SJCRH30 (cell line): Measurements from ENCODE around the gene MLIP. TPM values are rescaled to one million over a fixed set of nuclear protein-coding genes. Genes with fewer than 3 reads are reported as not detected.

Experiments used
- DNase-seq, 2 experiments: peaks; one replicate each; pipeline ENCODE4 v3.0.0-alpha.2; 2015 to 2020
- H3K27ac ChIP-seq: fragments of 250-450 bp; sonication (Bioruptor Pico); 2 replicates; pipeline ENCODE4 v1.5.1; 2020; ENCODE audit warnings: mild to moderate bottlenecking, moderate library complexity
- H3K27me3 ChIP-seq: fragments of 250-450 bp; sonication (Bioruptor Pico); 2 replicates; pipeline ENCODE4 v1.5.1; 2020; ENCODE audit warnings: mild to moderate bottlenecking, moderate library complexity
- H3K36me3 ChIP-seq: fragments of 250-450 bp; sonication (Bioruptor Pico); 2 replicates; pipeline ENCODE4 v1.5.1; 2020; ENCODE audit warnings: mild to moderate bottlenecking, moderate library complexity
- H3K4me1 ChIP-seq: fragments of 250-450 bp; sonication (Bioruptor Pico); 2 replicates; pipeline ENCODE4 v1.5.1; 2020; ENCODE audit warnings: mild to moderate bottlenecking, moderate library complexity
- H3K4me3 ChIP-seq: fragments of 250-450 bp; sonication (Bioruptor Pico); 2 replicates; pipeline ENCODE4 v1.5.1; 2020; ENCODE audit warnings: mild to moderate bottlenecking, moderate library complexity
- H3K9me3 ChIP-seq: fragments of 250-450 bp; sonication (Bioruptor Pico); replicated peaks from 2 replicates; pipeline ENCODE4 v1.5.1; 2020; ENCODE audit warnings: mild to moderate bottlenecking, moderate library complexity
- total RNA-seq: library from RNA; depleted of rRNA; stranded (reverse); fragments of >200 nt; shearing (Covaris generic); gene quantifications from 2 replicates; pipeline ENCODE4 v1.2.3, GENCODE V29; 2014

The MLIP gene
- total RNA-seq, 1 experiment from 2014 or later: 2.8 TPM

- H3K4me1 ChIP-seq: peaks cover 6% of the 10 kb centered on the region; the same call in 1 of the 2 replicates
- no peaks in the 10 kb centered on the region for H3K36me3 ChIP-seq
- H3K4me3 ChIP-seq: no peak overlapping the region
- no peak overlapping the region for H3K27ac ChIP-seq
- H3K9me3 ChIP-seq: no peaks in the 10 kb centered on the region
- no peak for DNase-seq
- no peaks in the 10 kb centered on the region for H3K27me3 ChIP-seq
These were observed 141.7 kb downstream of the MLIP start for GRCh38 chr6:54252916-54253315.

- H3K36me3 ChIP-seq: no peaks in the 10 kb centered on the region
- H3K4me1 ChIP-seq: peaks cover 6% of the 10 kb centered on the region; the same call in 1 of the 2 replicates
- H3K4me3 ChIP-seq: no peak overlapping the region
- H3K27ac ChIP-seq: no peak overlapping the region
- DNase-seq: no peak
- no peaks in the 10 kb centered on the region for H3K9me3 ChIP-seq
- no peaks in the 10 kb centered on the region for H3K27me3 ChIP-seq
These were observed 143.6 kb downstream of the MLIP start for GRCh38 chr6:54254886-54255285.

GRCh38 chr6:54255886-54256285, 144.6 kb downstream of the MLIP start:
- H3K27ac ChIP-seq: no peak overlapping the region
- H3K4me1 ChIP-seq: peaks cover 6% of the 10 kb centered on the region; the same call in 1 of the 2 replicates
- H3K36me3 ChIP-seq: no peaks in the 10 kb centered on the region
- no peaks in the 10 kb centered on the region for H3K9me3 ChIP-seq
- no peak for DNase-seq
- H3K4me3 ChIP-seq: no peak overlapping the region
- H3K27me3 ChIP-seq: no peaks in the 10 kb centered on the region

DNA sequence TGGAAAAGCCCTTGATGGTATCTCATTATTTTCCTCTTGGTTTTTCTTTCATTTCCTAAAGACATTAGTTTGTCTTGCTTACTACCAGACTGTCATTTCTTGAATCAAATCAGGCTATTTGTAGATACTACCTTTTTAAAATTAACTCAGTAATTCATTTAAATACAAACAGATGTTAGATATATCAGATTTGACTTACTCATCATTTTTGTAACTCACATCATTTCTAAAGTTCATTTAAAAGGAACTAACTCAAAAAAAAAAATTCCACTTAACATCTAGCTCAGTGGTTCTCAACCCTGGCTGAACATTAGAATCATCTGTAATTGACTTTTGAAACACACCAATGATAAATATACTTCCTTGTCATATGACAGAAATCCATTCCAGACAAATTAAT, 148.8 kb downstream of the MLIP start:
- Histone ChIP-seq H3K9me3 (no peaks in the 10 kb centered on the region), H3K27ac (no peak overlapping the region), H3K4me3 (no peak overlapping the region), H3K4me1 (peaks cover 4% of the 10 kb centered on the region; the same call in 1 of the 2 replicates), H3K27me3 (no peaks in the 10 kb centered on the region), H3K36me3 (no peaks in the 10 kb centered on the region)
- no peak for DNase-seq

DNA sequence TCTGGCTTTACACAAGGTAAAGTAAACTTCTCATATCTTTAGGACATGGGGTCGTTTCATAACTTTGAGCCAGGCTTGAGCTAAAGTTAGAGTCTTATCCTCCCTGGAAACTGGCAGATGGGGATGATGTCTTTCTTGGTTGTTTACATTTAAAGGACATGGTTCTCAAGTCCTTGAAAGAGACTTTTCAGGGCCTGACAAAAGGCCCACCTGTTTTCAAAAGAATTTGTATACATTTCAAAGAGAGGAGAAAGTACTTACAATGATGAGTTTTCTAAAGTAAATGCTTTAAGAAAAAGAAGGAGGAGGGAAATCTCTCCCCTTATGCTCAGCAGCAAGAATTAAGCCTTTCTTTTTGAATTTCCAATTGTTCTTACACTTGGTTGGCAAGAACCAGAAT, 151.3 kb downstream of the MLIP start:
- no peak overlapping the region; the same call in 1 of the 2 replicates for H3K27ac ChIP-seq
- no peaks in the 10 kb centered on the region for H3K36me3 ChIP-seq
- peaks cover 4% of the 10 kb centered on the region; the same call in 1 of the 2 replicates for H3K4me1 ChIP-seq
- no peaks in the 10 kb centered on the region for H3K9me3 ChIP-seq
- H3K4me3 ChIP-seq: no peak overlapping the region
- no peaks in the 10 kb centered on the region for H3K27me3 ChIP-seq
- DNase-seq: peak; percentile 17 to 46

- no peak for DNase-seq
- Histone ChIP-seq H3K36me3 (no peaks in the 10 kb centered on the region), H3K4me1 (peaks cover 4% of the 10 kb centered on the region; the same call in 1 of the 2 replicates), H3K9me3 (no peaks in the 10 kb centered on the region), H3K27ac (no peak overlapping the region; the same call in 1 of the 2 replicates), H3K27me3 (no peaks in the 10 kb centered on the region), H3K4me3 (no peak overlapping the region)
These were observed 151.7 kb downstream of the MLIP start for GRCh38 chr6:54262971-54263370.

- DNase-seq: no peak
- H3K27ac ChIP-seq: no peak overlapping the region
- no peak overlapping the region for H3K4me3 ChIP-seq
- H3K9me3 ChIP-seq: no peaks in the 10 kb centered on the region
- H3K36me3 ChIP-seq: no peaks in the 10 kb centered on the region
- H3K27me3 ChIP-seq: no peaks in the 10 kb centered on the region
- H3K4me1 ChIP-seq: peaks cover 4% of the 10 kb centered on the region; the same call in 1 of the 2 replicates
These were observed 153.5 kb downstream of the MLIP start for GRCh38 chr6:54264581-54265272.

- no peak overlapping the region for H3K4me3 ChIP-seq
These were observed 155.2 kb downstream of the MLIP start for GRCh38 chr6:54266400-54266923.

GRCh38 chr6:54267798-54268197, 156.6 kb downstream of the MLIP start:
- DNase-seq: peak; percentile 34 to 59
- no peaks in the 10 kb centered on the region; the same call in 1 of the 2 replicates for H3K4me1 ChIP-seq
- H3K36me3 ChIP-seq: no peaks in the 10 kb centered on the region
- no peak overlapping the region for H3K4me3 ChIP-seq
- H3K27ac ChIP-seq: no peak overlapping the region
- H3K27me3 ChIP-seq: no peaks in the 10 kb centered on the region
- H3K9me3 ChIP-seq: no peaks in the 10 kb centered on the region

More at GRCh38 chr6:54266400-54266923, 155.2 kb downstream of the MLIP start:
- no peak overlapping the region for H3K27ac ChIP-seq
- peaks cover 4% of the 10 kb centered on the region; the same call in 1 of the 2 replicates for H3K4me1 ChIP-seq
- peak in 1 of 2 experiments; percentile 8 for DNase-seq
- no peaks in the 10 kb centered on the region for H3K9me3 ChIP-seq
- H3K27me3 ChIP-seq: no peaks in the 10 kb centered on the region
- H3K36me3 ChIP-seq: no peaks in the 10 kb centered on the region

DNA sequence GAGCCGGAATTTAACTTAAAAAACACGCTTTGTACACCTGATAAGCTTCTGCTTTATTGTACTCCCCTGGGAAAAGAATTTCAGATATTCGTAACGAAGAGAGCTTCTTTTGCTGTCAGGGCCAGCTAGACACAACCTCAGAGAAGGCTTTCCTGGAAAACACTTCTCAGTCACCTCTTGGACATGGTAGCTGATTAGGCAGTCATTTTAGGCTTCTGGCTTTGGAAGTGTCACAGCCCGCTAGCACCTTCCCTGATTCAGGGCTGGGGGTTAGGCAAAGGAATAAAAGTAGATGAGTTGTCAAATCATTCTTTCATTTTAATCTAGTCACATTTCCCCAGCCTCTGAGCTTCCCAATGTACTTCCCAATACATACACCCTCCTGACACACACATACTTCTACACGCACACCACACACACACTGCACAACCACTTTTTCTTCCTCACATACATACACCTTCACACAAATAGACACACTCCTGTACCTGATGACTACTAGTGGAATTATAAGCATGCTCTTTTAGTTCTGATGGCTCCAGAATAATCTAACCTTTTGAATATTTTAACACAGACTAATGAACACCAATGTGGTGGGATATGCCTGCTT, 162.1 kb downstream of the MLIP start:
- H3K27ac ChIP-seq: no peak overlapping the region
- no peaks in the 10 kb centered on the region for H3K9me3 ChIP-seq
- no peaks in the 10 kb centered on the region for H3K27me3 ChIP-seq
- no peak for DNase-seq
- H3K4me3 ChIP-seq: no peak overlapping the region
- H3K36me3 ChIP-seq: no peaks in the 10 kb centered on the region
- H3K4me1 ChIP-seq: no peaks in the 10 kb centered on the region

GRCh38 chr6:54274383-54274782, 163.1 kb downstream of the MLIP start:
- Histone ChIP-seq H3K4me3 (no peak overlapping the region), H3K27ac (no peak overlapping the region), H3K27me3 (no peaks in the 10 kb centered on the region), H3K4me1 (no peaks in the 10 kb centered on the region), H3K9me3 (no peaks in the 10 kb centered on the region), H3K36me3 (no peaks in the 10 kb centered on the region)
- DNase-seq: no peak

DNA sequence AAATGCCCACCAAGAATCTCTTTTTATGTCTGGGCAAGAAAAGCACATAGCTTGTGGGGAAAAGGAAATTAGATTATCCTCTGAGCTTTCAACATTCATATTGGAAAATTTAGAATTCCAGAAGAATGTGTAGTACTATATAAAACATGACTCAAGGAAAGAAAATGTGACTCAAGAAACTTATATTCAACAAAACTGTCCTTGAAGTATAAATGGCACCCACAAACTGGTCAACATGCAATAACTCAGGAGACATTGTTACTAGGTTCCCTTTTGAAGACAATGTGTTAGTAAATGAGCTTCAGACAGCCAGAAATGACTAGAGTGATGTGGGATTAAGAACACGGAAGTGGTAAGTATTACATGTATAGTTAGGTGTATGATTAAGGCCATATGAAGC, 170.9 kb downstream of the MLIP start:
- H3K27ac ChIP-seq: no peak overlapping the region
- no peak for DNase-seq

GRCh38 chr6:54284161-54284860, 173.1 kb downstream of the MLIP start:
- Histone ChIP-seq H3K27ac (no peak overlapping the region), H3K36me3 (no peaks in the 10 kb centered on the region), H3K27me3 (no peaks in the 10 kb centered on the region), H3K9me3 (no peaks in the 10 kb centered on the region), H3K4me1 (no peaks in the 10 kb centered on the region), H3K4me3 (no peak overlapping the region)
- DNase-seq: no peak

More for the DNA sequence above, 170.9 kb downstream of the MLIP start:
- Histone ChIP-seq H3K27me3 (no peaks in the 10 kb centered on the region), H3K4me3 (no peak overlapping the region), H3K36me3 (no peaks in the 10 kb centered on the region), H3K9me3 (no peaks in the 10 kb centered on the region), H3K4me1 (no peaks in the 10 kb centered on the region)

DNA sequence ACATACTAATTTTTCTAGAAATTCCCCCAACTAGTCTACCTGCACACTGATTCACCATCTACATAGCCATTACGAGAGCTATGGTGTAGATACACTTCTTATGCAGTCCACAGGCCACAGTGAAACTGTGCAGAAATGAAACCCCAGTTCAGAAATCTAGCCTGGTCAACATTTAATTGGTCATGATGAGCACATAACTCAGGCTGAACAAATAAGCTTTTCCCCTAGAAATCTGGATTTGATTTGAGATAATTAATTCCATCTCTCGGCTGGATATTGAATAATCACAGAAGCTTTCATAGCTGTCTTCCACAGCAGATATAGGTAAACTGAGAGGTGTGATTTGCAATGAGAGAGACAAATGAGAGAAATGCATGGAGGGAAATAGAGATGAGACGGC, 174.4 kb downstream of the MLIP start:
- DNase-seq: no peak
- Histone ChIP-seq H3K27ac (no peak overlapping the region), H3K4me3 (no peak overlapping the region), H3K4me1 (peaks cover 1% of the 10 kb centered on the region; the same call in 1 of the 2 replicates), H3K36me3 (no peaks in the 10 kb centered on the region), H3K27me3 (no peaks in the 10 kb centered on the region), H3K9me3 (no peaks in the 10 kb centered on the region)

DNA sequence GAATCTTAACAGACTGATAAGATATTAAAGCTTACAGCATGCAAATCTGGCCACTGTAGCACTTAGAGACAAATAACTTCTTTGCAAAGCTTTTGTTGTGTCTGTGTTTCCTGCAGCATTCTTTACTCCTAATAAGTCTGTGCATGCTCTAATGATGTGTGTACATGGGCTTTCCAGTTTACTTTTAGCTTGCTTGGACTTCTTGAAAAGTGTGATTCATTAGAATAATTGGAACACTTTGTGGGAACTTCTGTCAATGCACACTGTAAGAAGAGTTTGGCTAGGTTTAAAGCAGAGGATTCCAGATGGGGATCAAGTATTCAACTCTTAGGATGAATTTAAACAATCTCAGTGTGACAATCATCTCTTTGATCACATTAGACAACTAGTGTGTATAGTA, 174.9 kb downstream of the MLIP start:
- Histone ChIP-seq H3K9me3 (no peaks in the 10 kb centered on the region), H3K4me1 (peaks cover 6% of the 10 kb centered on the region; the same call in 1 of the 2 replicates), H3K27me3 (no peaks in the 10 kb centered on the region), H3K36me3 (no peaks in the 10 kb centered on the region), H3K4me3 (no peak overlapping the region), H3K27ac (no peak overlapping the region)
- DNase-seq: no peak
